Mesenteric fat pad (tissue), 1 donor: ENCODE data around the gene FNDC3B. TPM values are rescaled to one million over a fixed set of nuclear protein-coding genes. Genes with fewer than 3 reads are reported as not detected.
"Not testable (repeated sequence)": the region's sequence is repeated elsewhere in the genome, so short reads cannot be mapped to it uniquely, and the experiment has no call there.

Experiments used
- DNase-seq: peaks from one replicate; pipeline ENCODE4 v3.0.0-alpha.2; 2020; ENCODE audit warnings: low spot score
- total RNA-seq: library from RNA; stranded (reverse); fragmentation: NEBNext Ultra II Directional; extraction: Animal tissue kit (Norgen Biotek cat#: 25700); gene quantifications from one replicate; pipeline ENCODE4 v1.2.1, GENCODE V29; 2021
- donor health status: DM: yes; HTN: yes; CAD: no.

The FNDC3B gene
- total RNA-seq, 1 donor from 2014 or later: 258 TPM

GRCh38 chr3:172255321-172255720 is 215.9 kb downstream of the FNDC3B start:
- not testable (repeated sequence) for DNase-seq

GRCh38 chr3:172256101-172256734 is 216.8 kb downstream of the FNDC3B start:
- no peak for DNase-seq

GRCh38 chr3:172257648-172258400 is 218.4 kb downstream of the FNDC3B start:
- DNase-seq: no peak

GRCh38 chr3:172258624-172259023 is 219.2 kb downstream of the FNDC3B start:
- no peak for DNase-seq

- no peak for DNase-seq
Measured at GRCh38 chr3:172259111-172259541, 219.7 kb downstream of the FNDC3B start.

- no peak for DNase-seq
Measured at GRCh38 chr3:172259726-172260248, 220.4 kb downstream of the FNDC3B start.

- DNase-seq: no peak
Measured at GRCh38 chr3:172260381-172260780, 221.0 kb downstream of the FNDC3B start.

- no peak for DNase-seq
Measured at GRCh38 chr3:172261054-172261453, 221.7 kb downstream of the FNDC3B start.

- DNase-seq: no peak
Measured at GRCh38 chr3:172262991-172263608, 223.7 kb downstream of the FNDC3B start.

- DNase-seq: no peak
Measured at GRCh38 chr3:172263781-172264486, 224.6 kb downstream of the FNDC3B start.

GRCh38 chr3:172266103-172266502 is 226.7 kb downstream of the FNDC3B start:
- DNase-seq: no peak

GRCh38 chr3:172268425-172268824 is 229.0 kb downstream of the FNDC3B start:
- DNase-seq: no peak

- no peak for DNase-seq
Measured at GRCh38 chr3:172268868-172269267, 229.5 kb downstream of the FNDC3B start.

- DNase-seq: no peak
Measured at GRCh38 chr3:172270557-172271166, 231.3 kb downstream of the FNDC3B start.

- DNase-seq: no peak
Measured at GRCh38 chr3:172271386-172271976, 232.1 kb downstream of the FNDC3B start.

- no peak for DNase-seq
Measured at GRCh38 chr3:172272698-172273097, 233.3 kb downstream of the FNDC3B start.

- DNase-seq: no peak
Measured at GRCh38 chr3:172273378-172273777, 234.0 kb downstream of the FNDC3B start.

- no peak for DNase-seq
Measured at GRCh38 chr3:172274906-172275305, 235.5 kb downstream of the FNDC3B start.

GRCh38 chr3:172275586-172275985 is 236.2 kb downstream of the FNDC3B start:
- DNase-seq: no peak

- DNase-seq: no peak
Measured at GRCh38 chr3:172276103-172276502, 236.7 kb downstream of the FNDC3B start.
